HG02981 (cell line): ENCODE results near the gene ZNF24.

Experiments used
- ATAC-seq: cut with Tn5 transposase; IDR thresholded peaks from one replicate; pipeline ENCODE4 v1.9.1; 2021; ENCODE audit warnings: mild to moderate bottlenecking, moderate library complexity; ENCODE audit not compliant: unreplicated experiment

The ZNF24 gene

GRCh38 chr18:35303610-35304009 is 40.6 kb downstream of the ZNF24 start:
- no peak for ATAC-seq

- no peak for ATAC-seq
Observed at GRCh38 chr18:35296060-35296459, 48.2 kb downstream of the ZNF24 start.

- no peak for ATAC-seq
Observed at GRCh38 chr18:35291166-35291565, 53.1 kb downstream of the ZNF24 start.

GRCh38 chr18:35290094-35290735 is 54.0 kb downstream of the ZNF24 start, which contains the start of gene ZSCAN30:
ZSCAN30 (minus strand) TSS chr18:35290229; CDS start chr18:35264352, 25,877 bp downstream.
- peak; percentile 92 for ATAC-seq

- ATAC-seq: peak; percentile 30
Observed at GRCh38 chr18:35289727-35290093, 54.5 kb downstream of the ZNF24 start.

GRCh38 chr18:35289293-35289692 is 54.9 kb downstream of the ZNF24 start:
- ATAC-seq: no peak

- ATAC-seq: no peak
Observed at GRCh38 chr18:35284841-35285240, 59.4 kb downstream of the ZNF24 start.

GRCh38 chr18:35283923-35284794 is 60.1 kb downstream of the ZNF24 start:
- no peak for ATAC-seq

- no peak for ATAC-seq
Observed at GRCh38 chr18:35282353-35282752, 61.9 kb downstream of the ZNF24 start.
